K562 (cell line): Measurements from ENCODE around the gene VDR. TPM values are rescaled to one million over a fixed set of nuclear protein-coding genes. Genes with fewer than 3 reads are reported as not detected.

Source experiments
- ATAC-seq: fragments of 200-7000 bp; cut with Tn5 transposase; 3 replicates; pipeline ENCODE4 v1.9.1; 2020; ENCODE audit warnings: moderate library complexity
- BruUV-seq: library from RNA; stranded (reverse); fragments of 400-500 nt; replicated peaks from 2 replicates; lab custom pipeline; 2021; lab: Mats Ljungman, UMichigan
- CTCF ChIA-PET: fragments of 300-600 bp; formaldehyde crosslinking; extraction: SDS; loops from one replicate; lab custom pipeline; 2021; ENCODE audit warnings: low intra/inter-chr PET ratio; lab: Yijun Ruan, JAX
- POLR2A ChIA-PET: fragments of 300-600, 350-650 bp; sonication (Branson Sonifier 250); formaldehyde crosslinking; extraction: SDS; loops from one replicate; lab custom pipeline; 2021; ENCODE audit warnings: antibody characterized with exemption, inconsistent platforms; lab: Yijun Ruan, JAX
- DNase-seq, 4 experiments: peaks; one replicate each; pipeline versions ENCODE4 v3.0.0 to v3.0.0-alpha.2; 2011 to 2018; ENCODE audit warnings: low spot score in 3 of 4, mixed read lengths in 3 of 4; ENCODE audit errors: extremely low read depth in 1 of 4
- FAIRE-seq: peaks from 2 replicates; lab custom pipeline; 2011; peaks lifted over from hg19 to GRCh38; lab: Jason Lieb, UNC
- H2AFZ ChIP-seq: 2 replicates; pipeline ENCODE4 v1.6.0; 2011; ENCODE audit warnings: low read depth, low read length, control low read depth, inconsistent platforms
- H3K27ac ChIP-seq: fragments of 200-600 bp; 3 replicates; pipeline ENCODE4 v1.8.0; 2011; ENCODE audit warnings: low read depth, mild to moderate bottlenecking, control low read depth, inconsistent platforms, low read length, moderate library complexity, mixed read lengths; ENCODE audit errors: extremely low read depth
- H3K27me3 ChIP-seq, 2 experiments: fragments of 300-600 bp in 1 of 2; 2 replicates in 1 of 2; 3 replicates in 1 of 2; pipeline versions ENCODE4 v1.6.0 to v1.8.0; 2011; ENCODE audit warnings: inconsistent platforms in 2 of 2, low read length in 2 of 2, mild to moderate bottlenecking in 1 of 2, mixed read lengths in 1 of 2, moderate library complexity in 1 of 2; ENCODE audit not compliant: control insufficient read depth in 2 of 2, insufficient read depth in 2 of 2
- H3K36me3 ChIP-seq: fragments of 300-600 bp; 3 replicates; pipeline ENCODE4 v1.8.0; 2011; ENCODE audit warnings: mild to moderate bottlenecking, low read length, inconsistent platforms; ENCODE audit not compliant: control insufficient read depth, insufficient read depth
- H3K4me1 ChIP-seq, 2 experiments: fragments of 200-600 bp in 1 of 2; replicated peaks in 1 of 2; 2 replicates in 1 of 2; 3 replicates in 1 of 2; pipeline versions ENCODE4 v1.5.1 to v1.8.0; 2011; ENCODE audit warnings: inconsistent platforms in 2 of 2, low read length in 2 of 2, mild to moderate bottlenecking in 1 of 2, mixed read lengths in 1 of 2, moderate library complexity in 1 of 2; ENCODE audit not compliant: control insufficient read depth in 2 of 2, insufficient read depth in 2 of 2
- H3K4me2 ChIP-seq: 2 replicates; pipeline ENCODE4 v1.6.1; 2011; ENCODE audit warnings: low read length, control low read depth, inconsistent platforms, mixed read lengths; ENCODE audit not compliant: insufficient read depth
- H3K4me3 ChIP-seq: fragments of 200-600 bp; sonication (generic), shearing (Covaris generic); 2 replicates; pipeline ENCODE4 v1.5.1; 2016; ENCODE audit warnings: control low read depth, inconsistent platforms
- H3K79me2 ChIP-seq: fragments of 200-600 bp; 3 replicates; pipeline ENCODE4 v1.8.0; 2011; ENCODE audit warnings: low read length, inconsistent platforms; ENCODE audit not compliant: control insufficient read depth, insufficient read depth
- H3K9ac ChIP-seq, 2 experiments: 2 replicates each; pipeline versions ENCODE4 v1.6.0 to v1.6.1; 2011; ENCODE audit warnings: low read depth in 2 of 2, low read length in 2 of 2, control low read depth in 1 of 2, inconsistent platforms in 1 of 2, mild to moderate bottlenecking in 1 of 2, mixed read lengths in 1 of 2; ENCODE audit not compliant: insufficient read depth in 1 of 2
- H3K9me1 ChIP-seq: one replicate; pipeline ENCODE4 v1.6.0; 2011; ENCODE audit warnings: inconsistent platforms, mild to moderate bottlenecking, low read length, moderate library complexity; ENCODE audit not compliant: control insufficient read depth, insufficient read depth
- H3K9me3 ChIP-seq: replicated peaks from 2 replicates; pipeline ENCODE4 v1.5.1; 2011; ENCODE audit warnings: low read depth, low read length, inconsistent platforms; ENCODE audit not compliant: control insufficient read depth, insufficient read depth
- H4K20me1 ChIP-seq: replicated peaks from 2 replicates; pipeline ENCODE4 v1.6.1; 2011; ENCODE audit warnings: low read length, inconsistent platforms, mixed read lengths; ENCODE audit not compliant: control insufficient read depth, insufficient read depth
- AFF4 ChIP-seq: sonication (generic); formaldehyde crosslinking; IDR thresholded peaks from 2 replicates; pipeline ENCODE4 v1.8.0; 2023; ENCODE audit warnings: mild to moderate bottlenecking, missing genetic modification reagents
- BHLHE40 ChIP-seq: IDR thresholded peaks from 2 replicates; pipeline ENCODE4 v1.6.1; 2011; ENCODE audit warnings: low read length, improper control_type of control experiment
- BRD9 ChIP-seq: fragments of 450-650 bp; IDR thresholded peaks from 2 replicates; pipeline ENCODE4 v1.6.1; 2018; ENCODE audit warnings: low read depth; ENCODE audit not compliant: partially characterized antibody
- CREB3L1 ChIP-seq: fragments of 450-650 bp; IDR thresholded peaks from 2 replicates; pipeline ENCODE4 v1.6.1; 2014; ENCODE audit warnings: low read depth, mild to moderate bottlenecking, moderate library complexity, borderline replicate concordance
- DPF2 ChIP-seq: fragments of 450-650 bp; IDR thresholded peaks from 2 replicates; pipeline ENCODE4 v1.6.1; 2016
- HLTF ChIP-seq: fragments of 450-650 bp; IDR thresholded peaks from 2 replicates; pipeline ENCODE4 v1.6.1; 2016
- MEF2D ChIP-seq: conservative IDR thresholded peaks from 2 replicates; pipeline ENCODE4 v1.6.1; 2016; ENCODE audit warnings: low read depth, missing genetic modification characterization, missing compliant biosample characterization
- NR2C2 ChIP-seq, 2 experiments: fragments of 200-800 bp in 1 of 2; sonication (Bioruptor generic) in 1 of 2; sonication (generic) in 1 of 2; formaldehyde crosslinking in 1 of 2; IDR thresholded peaks; 2 replicates each; pipeline versions ENCODE4 v1.6.1 to v1.8.0; 2016 to 2022; ENCODE audit warnings: mild to moderate bottlenecking in 1 of 2, missing compliant biosample characterization in 1 of 2, missing genetic modification characterization in 1 of 2, missing genetic modification reagents in 1 of 2
- POLR2B ChIP-seq: fragments of 450-650 bp; IDR thresholded peaks from 2 replicates; pipeline ENCODE4 v1.6.1; 2018; ENCODE audit warnings: low read depth; ENCODE audit not compliant: partially characterized antibody
- POLR2G ChIP-seq: fragments of 200-400 bp; formaldehyde crosslinking; IDR thresholded peaks from 2 replicates; pipeline ENCODE4 v1.6.1; 2017; ENCODE audit warnings: low read depth, mild to moderate bottlenecking, antibody characterized with exemption, low read length, moderate library complexity
- TCF7L2 ChIP-seq: fragments of 150-350 bp; IDR thresholded peaks from 2 replicates; pipeline ENCODE4 v1.6.1; 2016; ENCODE audit warnings: low read depth, mild to moderate bottlenecking, low read length, moderate library complexity
- U2AF1 ChIP-seq: fragments of 200-400 bp; formaldehyde crosslinking; optimal IDR thresholded peaks from 2 replicates; pipeline ENCODE3; 2017; ENCODE audit warnings: mild to moderate bottlenecking, low read depth, low read length, moderate library complexity
- WGBS: fragments of 100-300 bp; shearing (Covaris generic); methylation state at CpG from one replicate; pipeline ENCODE4 v1.1.6; 2016; ENCODE audit warnings: low coverage, mixed read lengths; ENCODE audit not compliant: insufficient coverage; ENCODE audit errors: missing lambda C conversion rate; 5-methylcytosine and 5-hydroxymethylcytosine counted together
- in situ Hi-C: fragments of 300-500 bp; cut with MboI; formaldehyde crosslinking; loops from 4 replicates; pipeline ENCODE4 v1.15.0; 2018; ENCODE audit warnings: inconsistent platforms, mixed read lengths
- intact Hi-C: fragments of 100-400 bp; cut with micrococcal nuclease; formaldehyde crosslinking; loops from 2 replicates; pipeline ENCODE4 v1.14.2; 2022
- polyA plus RNA-seq, 8 experiments: library from polyadenylated mRNA; depleted of rRNA in 4 of 8; stranded (reverse) in 5 of 8; unstranded in 3 of 8; fragments of >200 nt; fragmentation: Nextera tagmentation in 2 of 8; fragmentation: Illumina TruSeq in 1 of 8; extraction: Ambion mirVana in 2 of 8; extraction: Trizol in 1 of 8; gene quantifications; 2 replicates each; pipeline versions ENCODE4 v1.2.1 to v1.2.3, GENCODE V29; 2011 to 2014; ENCODE audit warnings: inconsistent platforms in 1 of 8, missing spikeins in 1 of 8
- total RNA-seq, 7 experiments: library from RNA; depleted of rRNA in 6 of 7; stranded (reverse); fragments of >200 nt in 6 of 7; fragmentation: Illumina TruSeq in 2 of 7; extraction: Trizol in 2 of 7; gene quantifications; 2 replicates each; pipeline versions ENCODE4 v1.2.1 to v1.2.3, GENCODE V29; 2011 to 2021; ENCODE audit warnings: low replicate concordance in 1 of 7

The VDR gene
- total and polyA plus RNA-seq, 9 of the 15 experiments (the other 6 are each of a cell fraction or from before 2014, with no cell fraction given): 0.61 to 4.8 (median 2.0) TPM

GRCh38 chr12:47930634-47931033, 25.8 kb upstream of the VDR start (continued):
- TF ChIP-seq CREB3L1 (no peak), DPF2 (no peak), MEF2D (tag) (no peak), AFF4 (no peak)

GRCh38 chr12:47927346-47927745, 22.6 kb upstream of the VDR start:
- ChIA-PET CTCF (no interaction called here), POLR2A (interaction anchor here (0.6 to 0.7 kb wide), 2 partner anchors 12 to 1370 kb away, joined by 3 read pairs; no protein-coding TSS in a partner anchor)
- Histone ChIP-seq H3K4me3 (no peak overlapping the region), H3K9ac (no peak overlapping the region), H3K9me1 (no peaks in the 10 kb centered on the region), H2AFZ (no peak overlapping the region), H3K36me3 (no peaks in the 10 kb centered on the region), H3K79me2 (no peaks in the 10 kb centered on the region), H3K4me2 (no peak overlapping the region), H3K9me3 (no peaks in the 10 kb centered on the region), H4K20me1 (no peaks in the 10 kb centered on the region; the same call in 1 of the 2 replicates), H3K4me1 (no peaks in the 10 kb centered on the region), H3K27ac (no peak overlapping the region), H3K27me3 (peaks cover 26 to 39% of the 10 kb centered on the region in 2 experiments)
- intact Hi-C loops (no loop called here), in situ Hi-C loops (no loop called here)
- no peak for FAIRE-seq
- no peak for DNase-seq
- 0% methylated on average over 3 of the region's 3 CpGs for WGBS
- no TSS peak for BruUV-seq
- ATAC-seq: no peak
- TF ChIP-seq BHLHE40 (no peak), TCF7L2 (no peak), POLR2G (no peak), HLTF (no peak), NR2C2 (CRISPR knock-in tag; IDR thresholded peaks at IDR 0.05) (no peak), NR2C2 (tag; IDR thresholded peaks at IDR 0.05) (no peak), BRD9 (no peak), POLR2B (no peak), U2AF1 (no peak)
